ENCODE results near the gene CFAP68. TPM values are rescaled to one million over a fixed set of nuclear protein-coding genes. Genes with fewer than 3 reads are reported as not detected.

Gene CFAP68
- total and polyA plus RNA-seq, 2 of the 4 experiments (the other 2 are of a cell fraction) = 10.2 to 17.0 TPM

- no peaks in the 10 kb centered on the region for H3K9me3 ChIP-seq (ENCODE audit: control insufficient read depth, insufficient read depth, low read length)
- POLR2A ChIA-PET (ENCODE audit: unreplicated experiment) = no interaction called here
- no TSS peak for BruUV-seq (replicated peaks)
- H3K36me3 ChIP-seq (ENCODE audit: control insufficient read depth, insufficient read depth, low read length) = peaks cover 7% of the 10 kb centered on the region
- H3K23ac ChIP-seq (ENCODE audit: low read depth, low read length) = no peak overlapping the region
- no peak overlapping the region for H3K9ac ChIP-seq (ENCODE audit: low read depth, low read length)
- H4K91ac ChIP-seq (ENCODE audit: insufficient read depth, low read depth, low read length) = no peak overlapping the region
- H3K4me1 ChIP-seq (ENCODE audit: control insufficient read depth, insufficient read depth, low read length) = peaks cover 5% of the 10 kb centered on the region
- H2BK20ac ChIP-seq (ENCODE audit: low read depth, low read length) = no peak overlapping the region
- H2BK120ac ChIP-seq (ENCODE audit: low read depth, low read length) = no peak overlapping the region
- H3K27me3 ChIP-seq (ENCODE audit: control insufficient read depth, insufficient read depth, low read length) = no peaks in the 10 kb centered on the region
- dilution Hi-C loops (cut with HindIII; ENCODE audit: low sequenced_read_pairs, unreplicated experiment) (no loop called here), intact Hi-C loops (cut with micrococcal nuclease) (no loop called here), in situ Hi-C loops (cut with MboI; ENCODE audit: low sequenced_read_pairs) (no loop called here)
- no peak overlapping the region for H3K18ac ChIP-seq (ENCODE audit: low read depth, low read length)
- no peak overlapping the region for H4K8ac ChIP-seq (ENCODE audit: low read depth in 2 of 2, low read length in 2 of 2)
- no peak overlapping the region for H2AK9ac ChIP-seq (replicated peaks; ENCODE audit: low read depth, low read length, poor library complexity)
- CTCF ChIA-PET = interaction anchor here (0.6 to 1.1 kb wide), 5 partner anchors 11 to 248 kb away, joined by 3 to 4 read pairs (median 3); no protein-coding TSS in a partner anchor
- DNase-seq (no peak), ATAC-seq (ENCODE audit: low read depth) (no peak)
- no peak overlapping the region for H3K27ac ChIP-seq (ENCODE audit: insufficient read depth, low read length)
- no peak overlapping the region for H2BK5ac ChIP-seq (ENCODE audit: low read depth, low read length, poor library complexity, severe bottlenecking)
- no peak overlapping the region for H2AFZ ChIP-seq (replicated peaks; ENCODE audit: low read length, poor library complexity)
- no peaks in the 10 kb centered on the region for H4K20me1 ChIP-seq (ENCODE audit: insufficient read depth, low read length)
- H4K5ac ChIP-seq (ENCODE audit: low read depth, low read length) = no peak overlapping the region
- peak; percentile 80 for TF ChIP-seq MAFK (IDR thresholded peaks at IDR 0.05; ENCODE audit: low read depth, low read length)
- no peak for TF ChIP-seq MXI1 (IDR thresholded peaks at IDR 0.05; ENCODE audit: borderline replicate concordance, low read depth, low read length)
- no peak overlapping the region for H3K14ac ChIP-seq (replicated peaks; ENCODE audit: low read depth, low read length)
- H3K79me1 ChIP-seq (ENCODE audit: low read depth in 1 of 2, low read length in 2 of 2) = no peaks in the 10 kb centered on the region; a peak in 1 of 4 replicates
- H3K56ac ChIP-seq (ENCODE audit: extremely low read depth, insufficient read depth, low read length) = no peak overlapping the region
- no peak overlapping the region for H3K4me2 ChIP-seq (ENCODE audit: low read depth, low read length)
- H3K4ac ChIP-seq (ENCODE audit: low read depth, low read length) = no peak overlapping the region
- WGBS, 2 experiments (ENCODE audit: extremely low coverage in 2 of 2, insufficient read length in 1 of 2) = no CpG with 5 or more reads among the region's 2 CpGs
- no peak overlapping the region for H3K4me3 ChIP-seq (ENCODE audit: insufficient read depth, low read depth, low read length)
- peaks cover 3% of the 10 kb centered on the region; the same call in 1 of the 2 replicates for H3K9me1 ChIP-seq (ENCODE audit: insufficient read depth, low read length)
- no peak overlapping the region for H2AK5ac ChIP-seq (ENCODE audit: low read depth, low read length)
- no peak overlapping the region for H2BK15ac ChIP-seq (ENCODE audit: low read depth, low read length)
Observed at GRCh38 chr11:111852103-111852502, 27.2 kb upstream of the CFAP68 start.

All from IMR-90 (cell line).